GM21723 (cell line): Measurements from ENCODE around the gene DDIT4.
"Not testable (repeated sequence)": the region's sequence is repeated elsewhere in the genome, so short reads cannot be mapped to it uniquely, and the experiment has no call there.

Source experiments
- ATAC-seq: cut with Tn5 transposase; IDR thresholded peaks from one replicate; pipeline ENCODE4 v1.9.1; 2021; ENCODE audit warnings: mild to moderate bottlenecking, moderate library complexity; ENCODE audit not compliant: unreplicated experiment

Gene DDIT4, protein sequence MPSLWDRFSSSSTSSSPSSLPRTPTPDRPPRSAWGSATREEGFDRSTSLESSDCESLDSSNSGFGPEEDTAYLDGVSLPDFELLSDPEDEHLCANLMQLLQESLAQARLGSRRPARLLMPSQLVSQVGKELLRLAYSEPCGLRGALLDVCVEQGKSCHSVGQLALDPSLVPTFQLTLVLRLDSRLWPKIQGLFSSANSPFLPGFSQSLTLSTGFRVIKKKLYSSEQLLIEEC

DNA sequence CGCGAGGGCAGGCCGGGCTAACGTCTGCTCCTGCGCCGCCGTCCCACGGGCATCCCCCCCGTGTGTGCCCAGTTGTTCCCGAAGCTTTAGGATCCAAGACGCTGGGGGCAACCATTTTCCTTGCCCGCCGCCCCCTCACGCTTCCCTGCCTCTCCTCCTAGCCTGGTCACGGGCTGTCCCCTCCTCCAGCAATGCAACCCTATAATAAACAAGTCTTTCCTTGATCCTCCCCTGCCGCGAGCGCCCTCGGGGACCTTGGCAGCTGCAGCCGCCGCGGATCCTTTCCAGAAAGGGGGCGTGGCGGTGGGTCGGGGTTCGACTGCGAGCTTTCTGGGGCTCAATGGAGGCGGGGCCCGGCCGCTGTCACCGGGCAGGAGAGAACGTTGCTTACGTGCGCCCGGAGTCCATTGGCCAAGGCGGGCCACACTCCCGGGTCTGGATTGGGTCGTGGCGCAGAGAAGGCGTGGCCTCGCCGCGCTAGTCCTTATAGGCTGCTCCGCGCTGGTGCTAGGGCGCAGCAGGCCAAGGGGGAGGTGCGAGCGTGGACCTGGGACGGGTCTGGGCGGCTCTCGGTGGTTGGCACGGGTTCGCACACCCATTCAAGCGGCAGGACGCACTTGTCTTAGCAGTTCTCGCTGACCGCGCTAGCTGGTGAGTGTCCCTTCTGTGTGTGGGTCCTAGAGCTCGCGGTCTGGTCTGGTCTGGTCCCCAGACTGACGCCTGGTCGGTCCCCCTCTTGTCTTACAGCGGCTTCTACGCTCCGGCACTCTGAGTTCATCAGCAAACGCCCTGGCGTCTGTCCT is at the start of gene DDIT4:
TSS of gene DDIT4 (plus strand) at position 515 of the 803 bp plus-strand sequence. CDS start 293 bp downstream, outside the sequence.
- ATAC-seq, result peak; percentile 71

DNA sequence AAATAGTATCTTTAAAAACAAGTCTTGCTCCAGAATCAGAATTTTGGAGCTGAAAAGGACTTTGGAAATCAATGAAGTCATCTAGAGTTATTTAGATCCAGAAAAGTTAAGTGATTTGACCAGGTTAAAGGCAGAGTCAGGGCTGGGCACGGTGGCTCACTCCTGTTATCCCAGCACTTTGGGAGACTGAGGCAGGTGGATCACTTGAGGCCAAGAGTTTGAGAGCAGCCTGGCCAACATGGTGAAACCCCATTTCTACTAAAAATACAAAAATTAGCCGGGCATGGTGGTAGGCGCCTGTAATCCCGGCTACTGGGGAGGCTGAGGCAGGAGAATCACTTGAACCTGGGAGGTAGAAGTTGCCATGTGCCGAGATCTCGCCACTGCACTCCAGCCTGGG is 49.5 kb upstream of the DDIT4 start:
- not testable (repeated sequence) for ATAC-seq

DNA sequence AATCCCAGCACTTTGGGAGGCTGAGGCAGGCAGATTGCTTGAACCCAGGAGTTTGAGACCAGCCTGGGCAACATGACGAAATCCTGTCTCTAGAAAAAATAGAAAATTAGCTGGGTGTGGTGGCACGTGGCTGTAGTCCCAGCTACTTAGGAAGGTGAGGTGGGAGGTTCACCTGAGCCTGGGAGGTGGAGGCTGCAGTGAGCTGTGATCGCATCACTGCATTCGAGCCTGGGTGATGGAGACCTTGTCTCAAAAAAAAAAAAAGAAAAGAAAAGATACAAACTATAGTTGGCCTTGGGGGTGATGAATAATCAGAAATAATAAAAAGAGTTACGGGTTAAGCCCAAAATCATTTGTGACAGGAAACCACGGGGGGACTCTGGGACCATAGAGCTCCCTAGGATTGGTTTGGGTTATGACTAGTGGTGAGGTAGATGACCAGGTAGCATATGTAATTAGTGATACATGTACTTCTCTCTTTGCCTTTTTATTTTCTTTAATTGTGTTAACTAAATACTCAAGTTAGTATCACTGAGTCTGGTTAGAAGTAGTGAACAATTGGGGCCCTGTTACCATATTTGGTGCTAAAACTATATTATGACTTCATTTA is 47.2 kb upstream of the DDIT4 start:
- no peak for ATAC-seq

- no peak for ATAC-seq
These were observed 45.9 kb upstream of the DDIT4 start for GRCh38 chr10:72227826-72228225.

GRCh38 chr10:72228318-72228751 is 45.4 kb upstream of the DDIT4 start:
- no peak for ATAC-seq

- ATAC-seq, result no peak
These were observed 44.2 kb upstream of the DDIT4 start for GRCh38 chr10:72229261-72230251.

DNA sequence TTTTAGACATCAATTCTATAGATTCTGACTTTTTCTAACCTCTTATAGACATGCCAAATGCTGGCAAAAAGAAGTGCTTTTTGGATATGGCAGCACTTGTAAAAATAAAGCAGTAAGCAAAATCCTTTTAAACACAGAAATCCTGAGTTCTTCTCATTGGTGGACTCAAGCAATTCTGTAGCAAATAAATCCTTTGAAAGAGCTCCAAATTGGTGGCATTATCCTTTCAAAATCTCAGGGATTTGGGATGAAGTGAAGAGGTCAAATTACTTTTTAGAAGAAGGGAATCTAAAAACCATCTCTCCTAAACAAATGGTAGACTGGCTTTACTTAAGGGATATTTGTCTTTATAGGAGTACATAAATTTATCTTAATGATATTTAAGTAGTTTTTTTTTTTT is 40.1 kb upstream of the DDIT4 start:
- ATAC-seq, result no peak

DNA sequence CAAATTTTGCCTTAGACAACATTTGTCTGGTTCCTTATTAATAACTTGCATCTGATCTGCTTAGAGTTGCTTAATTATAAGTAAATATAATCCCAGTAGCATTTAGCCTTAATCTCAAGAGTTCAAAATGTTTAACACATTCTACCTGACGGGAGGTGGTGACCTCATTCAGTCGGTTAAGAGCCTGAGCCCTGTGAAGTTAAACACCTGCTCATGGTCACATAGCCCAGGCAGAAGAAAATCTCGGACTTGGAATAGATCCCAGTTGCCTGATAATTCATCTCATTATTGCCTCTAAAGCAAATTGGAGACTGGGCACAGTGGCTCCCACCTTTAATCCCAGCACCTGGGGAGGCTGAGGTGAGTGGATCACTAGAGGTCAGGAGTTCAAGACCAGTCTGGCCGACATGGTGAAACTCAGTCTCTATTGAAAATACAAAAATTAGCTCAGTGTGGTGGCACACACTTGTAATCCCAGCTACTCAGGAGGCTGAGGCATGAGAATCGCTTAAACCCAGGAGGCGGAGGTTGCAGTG is 39.1 kb upstream of the DDIT4 start:
- no peak for ATAC-seq

DNA sequence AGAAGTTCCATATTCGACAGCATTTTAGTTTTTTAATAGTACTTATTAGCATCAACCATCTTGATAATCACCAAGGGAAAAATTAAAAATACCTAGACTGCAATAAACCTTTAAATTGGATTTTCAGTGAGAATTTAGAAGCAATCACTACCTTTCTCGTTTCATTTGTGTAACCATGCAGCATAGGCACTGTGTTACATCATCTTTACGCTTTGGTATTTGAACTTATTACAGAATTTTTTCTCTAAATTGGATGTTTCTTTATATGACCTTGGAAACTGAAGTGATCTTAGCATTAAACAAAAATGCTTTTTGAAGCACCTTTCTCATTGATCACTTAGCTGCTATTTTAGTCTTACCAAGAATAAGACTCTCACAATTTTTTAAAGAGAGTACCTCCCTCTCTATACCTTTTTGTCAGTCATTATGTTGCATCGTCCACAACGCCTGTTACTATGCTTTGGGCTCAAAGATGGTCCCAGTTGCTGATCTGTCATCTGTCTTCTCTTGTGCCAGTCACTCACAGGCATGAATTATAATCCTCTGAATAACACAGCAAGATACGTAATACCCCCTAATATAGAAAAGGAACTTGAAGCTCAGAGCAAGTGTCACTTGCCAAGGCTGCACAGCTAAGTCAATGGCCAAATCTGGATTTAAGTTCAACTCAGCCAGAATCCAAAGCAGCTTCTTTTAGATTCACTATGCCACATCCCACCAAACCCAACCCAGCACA is 38.0 kb upstream of the DDIT4 start:
- no peak for ATAC-seq

DNA sequence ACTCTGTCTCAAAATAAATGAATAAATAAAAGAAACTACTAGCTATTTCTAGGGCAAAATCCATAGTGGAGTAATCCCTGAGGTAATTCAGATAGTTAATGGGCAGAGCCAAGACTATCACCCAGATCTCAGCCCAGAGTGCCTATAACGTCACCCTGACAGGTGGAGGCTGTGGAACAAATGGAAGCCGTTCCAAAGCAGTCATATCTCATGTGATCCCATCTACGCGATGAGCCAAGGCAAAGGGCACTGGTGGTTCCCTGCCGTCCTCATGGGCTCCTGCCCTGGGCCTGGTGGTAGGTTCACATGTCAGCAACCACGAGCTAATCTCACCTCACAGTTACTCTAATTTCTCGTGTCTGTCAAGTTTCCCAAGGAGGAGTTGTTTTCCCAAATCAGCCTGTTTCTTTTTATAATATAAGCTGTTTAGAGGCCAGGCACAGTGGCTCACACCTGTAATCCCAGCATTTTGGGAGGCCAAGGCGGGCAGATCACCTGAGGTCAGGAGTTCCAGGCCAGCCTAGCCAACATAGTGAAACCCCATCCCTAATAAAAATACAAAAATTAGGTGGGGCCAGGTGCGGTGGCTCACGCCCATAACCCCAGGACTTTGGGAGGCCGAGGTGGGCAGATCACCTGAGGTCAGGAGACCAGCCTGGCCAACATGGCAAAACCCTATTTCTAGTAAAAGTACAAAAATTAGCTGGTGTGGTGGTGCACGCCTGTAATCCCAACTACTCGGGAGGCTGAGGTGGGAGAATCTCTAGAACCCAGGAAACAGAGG is 35.1 kb upstream of the DDIT4 start:
- no peak for ATAC-seq

DNA sequence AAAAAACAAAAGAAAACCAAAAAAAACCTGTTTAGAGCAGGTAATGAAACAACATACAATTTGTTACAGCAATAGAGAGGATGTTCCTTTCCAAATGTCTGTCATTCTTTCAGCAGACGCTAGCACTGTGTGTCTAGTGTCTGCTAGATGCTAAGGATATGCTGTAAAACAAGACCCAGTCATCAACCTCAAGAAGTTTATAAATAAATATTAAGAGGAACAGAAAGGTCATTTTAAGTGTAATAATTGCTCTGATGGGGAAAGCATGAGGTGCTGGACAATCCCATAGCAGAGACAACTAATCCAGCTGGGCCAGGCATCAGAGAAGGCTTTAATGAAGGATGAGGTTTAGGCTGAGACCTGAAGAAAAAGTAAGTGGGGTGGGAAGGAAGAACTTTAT is 34.3 kb upstream of the DDIT4 start:
- ATAC-seq, result no peak

GRCh38 chr10:72240371-72240770 is 33.4 kb upstream of the DDIT4 start:
- no peak for ATAC-seq

DNA sequence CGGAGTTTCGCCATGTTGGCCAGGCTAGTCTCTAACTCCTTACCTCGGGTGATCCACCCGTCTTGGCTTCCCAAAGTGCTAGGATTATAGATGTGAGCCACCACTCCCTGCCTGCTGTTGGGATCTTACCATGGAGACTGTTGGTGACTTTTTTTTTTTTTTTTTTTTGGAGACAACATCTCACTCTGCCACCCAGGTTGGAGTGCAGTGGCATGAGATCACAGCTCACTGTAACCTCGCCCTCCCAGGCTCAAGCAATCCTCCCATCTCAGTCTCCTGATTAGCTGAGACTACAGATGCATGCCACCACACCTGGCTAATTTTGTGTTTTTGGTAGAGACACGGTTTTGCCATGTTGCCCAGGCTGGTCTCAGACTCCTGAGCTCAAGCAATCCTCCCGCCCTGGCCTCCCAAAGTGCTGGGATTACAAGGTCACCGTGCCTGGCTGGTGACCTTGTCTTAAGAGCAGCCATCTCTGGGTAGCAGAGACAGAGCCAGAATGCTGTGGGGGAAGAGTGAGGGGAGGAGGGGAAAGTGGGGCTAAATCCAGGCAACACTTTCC is 32.0 kb upstream of the DDIT4 start:
- no peak for ATAC-seq

GRCh38 chr10:72242675-72243074 is 31.0 kb upstream of the DDIT4 start:
- no peak for ATAC-seq

- ATAC-seq, result no peak
These were observed 29.8 kb upstream of the DDIT4 start for GRCh38 chr10:72243822-72244437.

GRCh38 chr10:72244573-72245038 is 29.1 kb upstream of the DDIT4 start:
- ATAC-seq, result no peak

- no peak for ATAC-seq
These were observed 27.7 kb upstream of the DDIT4 start for GRCh38 chr10:72245949-72246525.
